Ovary (tissue), 3 donors: Measurements from ENCODE around the gene IL1RAPL2.

ENCODE experiments used
- POLR2A ChIP-seq: fragments of 450-650 bp; IDR thresholded peaks from one replicate; pipeline ENCODE4 v1.6.1; 2017; ENCODE audit warnings: antibody characterized with exemption, mild to moderate bottlenecking, moderate library complexity
- TF ChIP-seq, protein P1 (sequence below), 3 donors: fragments of 450-650 bp in 2 of 3; fragments of 200-600 bp in 1 of 3; IDR thresholded peaks; one replicate each; pipeline versions ENCODE4 v1.5.1 to v1.8.0; 2016 to 2022; ENCODE audit warnings: antibody characterized with exemption in 3 of 3, mild to moderate bottlenecking in 1 of 3
- donor health status: DM: no; HTN: no; CAD: no.

GRCh38 chrX:104697294-104697693 lies 131.3 kb downstream of the IL1RAPL2 start:
- TF ChIP-seq, protein P1, sequence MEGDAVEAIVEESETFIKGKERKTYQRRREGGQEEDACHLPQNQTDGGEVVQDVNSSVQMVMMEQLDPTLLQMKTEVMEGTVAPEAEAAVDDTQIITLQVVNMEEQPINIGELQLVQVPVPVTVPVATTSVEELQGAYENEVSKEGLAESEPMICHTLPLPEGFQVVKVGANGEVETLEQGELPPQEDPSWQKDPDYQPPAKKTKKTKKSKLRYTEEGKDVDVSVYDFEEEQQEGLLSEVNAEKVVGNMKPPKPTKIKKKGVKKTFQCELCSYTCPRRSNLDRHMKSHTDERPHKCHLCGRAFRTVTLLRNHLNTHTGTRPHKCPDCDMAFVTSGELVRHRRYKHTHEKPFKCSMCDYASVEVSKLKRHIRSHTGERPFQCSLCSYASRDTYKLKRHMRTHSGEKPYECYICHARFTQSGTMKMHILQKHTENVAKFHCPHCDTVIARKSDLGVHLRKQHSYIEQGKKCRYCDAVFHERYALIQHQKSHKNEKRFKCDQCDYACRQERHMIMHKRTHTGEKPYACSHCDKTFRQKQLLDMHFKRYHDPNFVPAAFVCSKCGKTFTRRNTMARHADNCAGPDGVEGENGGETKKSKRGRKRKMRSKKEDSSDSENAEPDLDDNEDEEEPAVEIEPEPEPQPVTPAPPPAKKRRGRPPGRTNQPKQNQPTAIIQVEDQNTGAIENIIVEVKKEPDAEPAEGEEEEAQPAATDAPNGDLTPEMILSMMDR (IDR thresholded peaks at IDR 0.05): no peak
- TF ChIP-seq POLR2A: no peak
